ENCODE results near the gene SEC11A.

Gene SEC11A

DNA sequence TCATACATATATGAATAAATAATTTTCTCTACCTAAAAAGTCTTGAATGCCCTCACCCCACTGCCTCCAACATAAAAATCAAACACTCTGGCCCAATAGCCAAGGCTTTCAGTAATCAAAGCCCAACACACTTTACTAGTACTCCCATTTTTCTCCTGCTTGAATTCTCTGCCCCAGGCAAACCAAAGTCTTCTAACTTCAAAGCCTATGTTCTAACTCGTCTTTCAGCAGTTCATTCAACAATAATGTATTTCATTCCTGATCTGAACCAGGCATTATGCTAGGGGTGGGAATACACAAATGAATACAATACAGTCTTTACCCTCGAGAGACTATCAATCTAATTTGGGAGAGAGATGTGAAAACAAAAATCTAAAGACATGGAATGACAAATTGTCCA lies 21.1 kb upstream of the SEC11A start:
- TF ChIP-seq TAF1 (IDR thresholded peaks at IDR 0.05; ENCODE audit: borderline replicate concordance, insufficient read depth, low read length) (no peak), REST (IDR thresholded peaks at IDR 0.05; ENCODE audit: insufficient read depth in 1 of 2, low read depth in 2 of 2, low read length in 2 of 2) (no peak), SIN3A (IDR thresholded peaks at IDR 0.05; ENCODE audit: borderline replicate concordance, insufficient read depth, low read length) (no peak), POLR2AphosphoS5 (IDR thresholded peaks at IDR 0.05; ENCODE audit: low read depth, low read length) (no peak), FOXP2 (optimal IDR thresholded peaks at IDR 0.05; ENCODE audit: borderline replicate concordance, extremely low read depth, extremely low read length, insufficient read depth) (no peak)

GRCh38 chr15:84736375-84736774 lies 20.4 kb upstream of the SEC11A start:
- TF ChIP-seq SIN3A (IDR thresholded peaks at IDR 0.05; ENCODE audit: borderline replicate concordance, insufficient read depth, low read length) (no peak), TAF1 (IDR thresholded peaks at IDR 0.05; ENCODE audit: borderline replicate concordance, insufficient read depth, low read length) (no peak), REST (IDR thresholded peaks at IDR 0.05; ENCODE audit: insufficient read depth in 1 of 2, low read depth in 2 of 2, low read length in 2 of 2) (no peak), POLR2AphosphoS5 (IDR thresholded peaks at IDR 0.05; ENCODE audit: low read depth, low read length) (no peak), FOXP2 (optimal IDR thresholded peaks at IDR 0.05; ENCODE audit: borderline replicate concordance, extremely low read depth, extremely low read length, insufficient read depth) (no peak)

GRCh38 chr15:84734794-84735479 lies 19.0 kb upstream of the SEC11A start:
- TF ChIP-seq TAF1 (IDR thresholded peaks at IDR 0.05; ENCODE audit: borderline replicate concordance, insufficient read depth, low read length) (no peak), FOXP2 (optimal IDR thresholded peaks at IDR 0.05; ENCODE audit: borderline replicate concordance, extremely low read depth, extremely low read length, insufficient read depth) (no peak)

DNA sequence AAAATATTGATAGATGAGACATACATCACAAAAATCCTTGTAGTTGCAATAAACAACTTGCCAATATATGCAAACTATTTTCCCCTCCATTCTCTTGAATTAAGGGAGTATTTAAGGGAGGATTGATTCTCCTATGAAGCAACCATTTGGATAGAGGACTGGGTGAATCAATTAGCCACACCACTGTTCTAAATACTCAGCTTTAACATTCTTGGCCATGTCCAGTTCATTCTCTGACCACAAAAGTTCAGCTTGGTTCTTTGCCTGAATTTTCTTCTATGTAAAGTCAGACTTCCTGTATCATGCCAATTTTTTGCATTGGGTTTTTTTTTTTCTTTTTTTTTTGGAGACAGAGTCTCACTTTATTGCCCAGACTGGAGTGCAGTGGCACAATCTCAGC lies 15.8 kb upstream of the SEC11A start:
- no peak for TF ChIP-seq FOXP2 (optimal IDR thresholded peaks at IDR 0.05; ENCODE audit: borderline replicate concordance, extremely low read depth, extremely low read length, insufficient read depth)

DNA sequence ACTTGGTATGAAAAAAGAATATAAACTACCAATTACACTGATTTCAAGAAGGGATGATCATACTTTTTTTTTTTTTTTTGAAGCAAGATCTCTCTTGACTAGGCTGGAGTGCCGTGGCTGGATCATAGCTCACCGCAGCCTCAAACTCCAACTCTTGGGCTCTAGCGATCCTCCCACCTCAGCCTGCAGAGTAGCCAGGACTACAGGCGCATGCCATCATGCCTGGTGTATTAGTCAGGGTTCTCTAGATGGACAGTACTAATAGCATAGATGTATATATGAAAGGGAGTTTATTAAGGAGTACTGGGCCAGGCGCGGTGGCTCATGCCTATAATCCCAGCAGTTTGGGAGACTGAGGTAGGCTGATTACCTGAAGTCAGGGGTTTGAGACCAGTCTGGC lies 11.5 kb upstream of the SEC11A start:
- TF ChIP-seq FOXP2 (optimal IDR thresholded peaks at IDR 0.05; ENCODE audit: borderline replicate concordance, extremely low read depth, extremely low read length, insufficient read depth), result no peak
- no peak for TF ChIP-seq POLR2AphosphoS5 (IDR thresholded peaks at IDR 0.05; ENCODE audit: low read depth, low read length)

DNA sequence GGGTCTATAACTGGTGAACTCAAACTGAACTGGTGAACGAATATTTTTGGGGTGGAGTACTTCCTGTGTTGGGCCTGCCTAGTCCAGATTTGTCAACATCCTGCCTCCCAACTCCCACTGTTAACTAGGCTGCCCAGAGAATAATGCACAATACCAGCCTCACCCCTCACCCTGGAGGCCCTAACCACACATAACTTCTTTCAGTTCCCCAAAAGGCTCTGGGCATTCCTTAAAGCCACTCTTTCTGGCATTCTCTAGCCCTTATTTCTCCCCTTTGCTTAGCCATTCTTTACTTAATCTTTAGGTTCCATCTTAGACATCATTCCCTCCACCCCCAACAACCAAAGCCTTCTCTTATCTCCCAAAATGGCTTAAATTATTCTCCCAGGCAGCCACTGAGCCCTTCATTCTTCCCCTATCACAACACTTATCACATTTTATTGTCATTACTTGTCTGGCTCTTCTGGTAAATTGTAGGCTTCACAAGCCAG lies 9.1 kb upstream of the SEC11A start:
- TF ChIP-seq TAF1 (IDR thresholded peaks at IDR 0.05; ENCODE audit: borderline replicate concordance, insufficient read depth, low read length) (no peak), POLR2AphosphoS5 (IDR thresholded peaks at IDR 0.05; ENCODE audit: low read depth, low read length) (no peak), REST (IDR thresholded peaks at IDR 0.05; ENCODE audit: insufficient read depth in 1 of 2, low read depth in 2 of 2, low read length in 2 of 2) (no peak), FOXP2 (optimal IDR thresholded peaks at IDR 0.05; ENCODE audit: borderline replicate concordance, extremely low read depth, extremely low read length, insufficient read depth) (no peak), SIN3A (IDR thresholded peaks at IDR 0.05; ENCODE audit: borderline replicate concordance, insufficient read depth, low read length) (no peak)

All from PFSK-1 (cell line).